Measurements from ENCODE around the gene CREG2. TPM values are rescaled to one million over a fixed set of nuclear protein-coding genes. Genes with fewer than 3 reads are reported as not detected.

The CREG2 gene
- polyA plus RNA-seq, 1 donor from 2014 or later = 1.2 TPM

GRCh38 chr2:101356521-101356920 lies 30.8 kb downstream of the CREG2 start:
- Histone ChIP-seq H4K20me1 (ENCODE audit: insufficient read depth) (no peaks in the 10 kb centered on the region), H3K27me3 (ENCODE audit: insufficient read depth, low read depth, low read length) (no peaks in the 10 kb centered on the region), H3K9ac (ENCODE audit: low read length) (no peak overlapping the region), H3K4me3 (ENCODE audit: low read length) (no peak overlapping the region), H3F3A (ENCODE audit: insufficient read depth, low read length, poor library complexity, severe bottlenecking) (no peaks in the 10 kb centered on the region), H3K27ac (ENCODE audit: low read length) (no peak overlapping the region), H2AFZ (ENCODE audit: low read depth, low read length) (no peak overlapping the region), H3K36me3 (ENCODE audit: insufficient read depth, low read length) (no peaks in the 10 kb centered on the region), H3K79me2 (replicated peaks; ENCODE audit: insufficient read depth, low read length) (no peaks in the 10 kb centered on the region), H3K9me2 (ENCODE audit: insufficient read depth, low read length) (no peaks in the 10 kb centered on the region), H3K9me3 (ENCODE audit: low read length) (no peaks in the 10 kb centered on the region), H3K4me2 (ENCODE audit: low read length) (no peak overlapping the region)
- TF ChIP-seq SMC3 (conservative IDR thresholded peaks at IDR 0.05; ENCODE audit: poor library complexity) = no peak
- no peak for TF ChIP-seq CTCF (IDR thresholded peaks at IDR 0.05; ENCODE audit: poor library complexity, severe bottlenecking)
- TF ChIP-seq MXI1 (conservative IDR thresholded peaks at IDR 0.05; ENCODE audit: poor library complexity, severe bottlenecking) = no peak
- TF ChIP-seq POLR2AphosphoS5 (IDR thresholded peaks at IDR 0.05) = no peak
- no peak for TF ChIP-seq EP300 (conservative IDR thresholded peaks at IDR 0.05; ENCODE audit: poor library complexity, severe bottlenecking)
- no peak for TF ChIP-seq RAD21 (conservative IDR thresholded peaks at IDR 0.05)
- TF ChIP-seq EZH2 (IDR thresholded peaks at IDR 0.05; ENCODE audit: borderline replicate concordance, insufficient read depth, low read length, poor library complexity, severe bottlenecking) = no peak
- TF ChIP-seq REST (IDR thresholded peaks at IDR 0.05; ENCODE audit: borderline replicate concordance) = no peak
- no peak for TF ChIP-seq TAF1 (IDR thresholded peaks at IDR 0.05; ENCODE audit: low read depth)

DNA sequence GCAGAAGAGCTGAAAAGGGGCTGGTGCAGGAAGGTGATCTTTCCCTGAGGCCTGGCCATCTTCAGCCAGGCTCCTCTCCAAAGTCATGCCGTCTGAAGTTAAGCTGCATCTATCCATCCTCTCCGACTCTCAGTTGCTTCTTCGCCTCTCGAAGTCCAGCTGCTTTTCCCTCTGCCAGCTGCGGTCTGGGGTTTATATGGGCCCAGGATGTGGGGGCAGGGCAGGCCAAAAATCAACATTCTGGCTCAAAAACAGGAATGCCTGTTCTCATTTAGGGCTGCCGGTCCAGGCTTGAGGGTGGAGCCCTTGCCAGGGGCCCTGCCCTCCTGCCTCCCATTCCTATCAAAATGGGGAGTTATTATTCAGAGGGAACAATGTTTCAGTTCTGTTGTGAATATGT lies 31.2 kb downstream of the CREG2 start:
- no peaks in the 10 kb centered on the region for H3K36me3 ChIP-seq (ENCODE audit: insufficient read depth, low read length)
- no peak overlapping the region for H3K27ac ChIP-seq (ENCODE audit: low read length)
- no peaks in the 10 kb centered on the region for H3K79me2 ChIP-seq (replicated peaks; ENCODE audit: insufficient read depth, low read length)
- H3K27me3 ChIP-seq (ENCODE audit: insufficient read depth, low read depth, low read length) = no peaks in the 10 kb centered on the region
- H4K20me1 ChIP-seq (ENCODE audit: insufficient read depth) = no peaks in the 10 kb centered on the region
- no peak overlapping the region for H3K9ac ChIP-seq (ENCODE audit: low read length)
- no peaks in the 10 kb centered on the region for H3K9me3 ChIP-seq (ENCODE audit: low read length)
- H2AFZ ChIP-seq (ENCODE audit: low read depth, low read length) = no peak overlapping the region
- TF ChIP-seq POLR2AphosphoS5 (IDR thresholded peaks at IDR 0.05) (no peak), MXI1 (conservative IDR thresholded peaks at IDR 0.05; ENCODE audit: poor library complexity, severe bottlenecking) (no peak), EP300 (conservative IDR thresholded peaks at IDR 0.05; ENCODE audit: poor library complexity, severe bottlenecking) (no peak), CTCF (IDR thresholded peaks at IDR 0.05; ENCODE audit: poor library complexity, severe bottlenecking) (no peak), SMC3 (conservative IDR thresholded peaks at IDR 0.05; ENCODE audit: poor library complexity) (no peak), RAD21 (conservative IDR thresholded peaks at IDR 0.05) (no peak), EZH2 (IDR thresholded peaks at IDR 0.05; ENCODE audit: borderline replicate concordance, insufficient read depth, low read length, poor library complexity, severe bottlenecking) (no peak), REST (IDR thresholded peaks at IDR 0.05; ENCODE audit: borderline replicate concordance) (no peak)
- no peak overlapping the region for H3K4me3 ChIP-seq (ENCODE audit: low read length)
- H3K9me2 ChIP-seq (ENCODE audit: insufficient read depth, low read length) = no peaks in the 10 kb centered on the region
- H3F3A ChIP-seq (ENCODE audit: insufficient read depth, low read length, poor library complexity, severe bottlenecking) = no peaks in the 10 kb centered on the region
- H3K4me2 ChIP-seq (ENCODE audit: low read length) = no peak overlapping the region

All from neural cell (in vitro differentiated cells).